Measurements from ENCODE around the gene TNFSF15.

TNFSF15 gene

DNA sequence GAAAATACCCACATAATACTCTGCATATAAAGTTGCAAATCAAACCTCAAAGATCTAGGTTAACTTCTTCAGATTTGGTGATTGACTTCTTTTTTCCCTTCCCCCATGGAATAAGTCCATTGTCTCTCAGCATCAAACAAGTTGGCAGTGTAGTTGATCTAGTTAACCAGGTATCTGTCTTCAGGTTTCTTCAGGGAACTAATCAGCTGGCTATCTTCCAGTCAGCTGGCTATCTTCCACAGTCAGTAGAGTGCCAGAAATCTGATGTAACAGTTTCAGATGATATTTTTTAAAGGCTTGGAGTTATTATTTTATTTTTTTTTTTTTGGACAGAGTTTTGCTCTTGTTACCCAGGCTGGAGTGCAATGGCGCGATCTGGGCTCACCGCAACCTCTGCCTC lies 16.8 kb downstream of the TNFSF15 start:
- DNase-seq (ENCODE audit: low read depth, low spot score) = no peak

DNA sequence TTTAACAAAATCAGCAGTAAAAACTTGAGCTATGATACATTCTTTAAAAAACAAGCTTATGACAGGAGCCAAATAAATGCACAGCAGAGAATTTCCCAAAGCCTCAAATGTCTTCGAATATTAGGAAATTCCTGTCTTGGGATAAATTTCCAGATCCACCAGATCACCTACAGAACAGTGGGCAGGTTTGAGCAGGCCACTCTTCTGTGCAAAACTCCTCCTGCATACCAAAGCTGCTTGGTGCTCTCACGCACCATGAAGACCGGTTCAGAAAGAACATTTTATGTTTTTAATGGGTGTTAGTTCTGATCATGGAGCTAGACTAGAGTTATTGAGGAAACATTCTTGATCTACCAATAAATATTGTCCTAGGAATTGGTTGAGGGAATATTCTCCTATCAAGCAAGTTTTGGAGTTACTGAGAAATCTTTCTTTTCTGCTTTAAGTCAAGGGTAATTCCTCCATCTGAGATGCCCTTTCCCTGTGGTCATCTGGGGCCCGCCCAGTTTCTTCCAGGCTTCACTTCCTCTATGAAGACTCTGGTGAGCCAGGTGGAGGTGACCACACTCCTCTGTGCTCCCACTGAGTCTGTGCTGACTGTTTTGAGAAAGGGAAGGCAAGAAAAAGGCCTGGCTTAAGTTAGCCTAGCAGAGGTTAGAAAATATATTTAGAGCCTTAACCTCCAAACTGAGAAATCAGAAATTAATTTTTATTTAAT lies 17.9 kb downstream of the TNFSF15 start:
- DNase-seq (ENCODE audit: low read depth, low spot score) = no peak

DNA sequence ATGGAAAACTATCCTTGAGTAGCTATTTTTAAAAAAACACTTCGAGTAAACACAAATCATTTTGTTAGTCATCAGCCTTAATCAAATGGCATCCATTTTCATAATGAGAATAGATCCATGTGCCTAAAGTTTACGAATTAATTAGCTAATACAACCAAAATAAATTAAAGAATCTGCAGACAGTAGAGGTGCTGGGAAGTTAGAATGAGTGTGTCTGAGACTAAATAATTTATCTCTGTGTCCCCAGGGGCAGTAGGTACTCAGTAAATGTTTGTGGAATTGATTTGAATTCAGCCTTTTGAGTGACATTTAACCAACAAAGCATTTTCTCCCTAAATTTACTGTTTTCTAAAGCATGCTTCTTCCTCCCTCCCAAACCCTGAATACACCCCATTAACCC lies 18.6 kb downstream of the TNFSF15 start:
- no peak for DNase-seq (ENCODE audit: low read depth, low spot score)

DNA sequence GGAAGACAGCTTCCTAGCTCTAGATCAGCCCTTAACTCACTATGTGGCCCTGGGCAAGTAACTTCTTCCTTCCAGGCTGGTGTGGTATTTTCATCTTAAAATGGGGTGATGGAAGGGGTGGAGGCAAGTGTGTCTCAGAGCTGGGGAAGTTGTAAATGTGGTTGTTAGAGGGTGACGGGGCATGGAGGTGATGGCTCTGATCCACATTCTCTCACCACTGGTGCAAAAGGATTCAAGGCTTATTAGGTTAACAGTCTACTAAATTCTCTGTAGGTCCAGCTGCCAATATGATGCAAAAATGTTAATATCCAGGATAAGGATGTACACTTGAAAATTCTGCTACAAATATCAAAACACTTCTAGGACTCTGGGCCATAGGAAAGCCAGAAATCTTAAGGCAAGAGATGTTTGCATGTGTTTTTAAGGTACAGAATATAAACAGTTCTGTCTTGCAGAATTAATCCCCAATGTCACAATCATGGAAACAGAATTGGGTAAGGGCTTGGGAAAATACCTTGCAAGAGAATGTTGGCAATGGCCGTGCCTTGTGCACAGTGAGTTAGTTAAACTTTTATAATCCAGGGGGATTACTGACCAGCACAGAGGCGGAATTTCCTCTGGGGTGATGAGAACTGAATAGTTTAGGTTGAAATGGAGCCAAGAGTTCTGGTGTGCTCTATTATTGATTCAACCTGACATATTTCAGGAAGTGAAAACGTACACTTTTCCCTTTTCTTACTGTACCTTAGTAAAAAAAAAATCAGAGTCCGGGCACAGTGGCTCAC lies 19.8 kb downstream of the TNFSF15 start:
- no peak for DNase-seq (ENCODE audit: low read depth, low spot score)

DNA sequence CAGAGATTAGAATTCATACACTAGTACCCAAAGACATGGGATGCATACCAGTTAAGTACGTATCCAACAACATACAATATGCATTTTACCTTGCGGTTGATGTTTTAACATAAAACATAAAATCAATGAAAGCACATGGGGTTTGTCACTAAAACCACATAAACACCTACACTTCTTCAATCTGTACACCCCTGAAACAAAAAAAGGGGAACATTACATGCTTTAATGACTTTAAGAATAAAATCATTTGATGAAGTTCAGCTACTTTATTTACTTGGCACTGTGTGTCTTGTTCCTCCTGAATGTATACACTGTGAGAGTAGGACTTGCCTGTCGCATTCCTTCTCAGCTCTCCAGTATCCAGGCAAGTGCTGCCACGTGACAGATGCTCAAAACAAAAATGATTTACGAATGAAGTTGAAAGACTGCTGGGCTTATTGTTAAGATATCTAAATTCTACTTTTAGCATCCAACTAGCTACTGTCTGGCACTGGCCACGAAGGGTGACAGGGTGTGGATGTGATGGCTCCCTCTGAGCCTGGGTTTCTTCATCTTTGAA lies 21.0 kb downstream of the TNFSF15 start:
- DNase-seq (ENCODE audit: low read depth, low spot score) = no peak

DNA sequence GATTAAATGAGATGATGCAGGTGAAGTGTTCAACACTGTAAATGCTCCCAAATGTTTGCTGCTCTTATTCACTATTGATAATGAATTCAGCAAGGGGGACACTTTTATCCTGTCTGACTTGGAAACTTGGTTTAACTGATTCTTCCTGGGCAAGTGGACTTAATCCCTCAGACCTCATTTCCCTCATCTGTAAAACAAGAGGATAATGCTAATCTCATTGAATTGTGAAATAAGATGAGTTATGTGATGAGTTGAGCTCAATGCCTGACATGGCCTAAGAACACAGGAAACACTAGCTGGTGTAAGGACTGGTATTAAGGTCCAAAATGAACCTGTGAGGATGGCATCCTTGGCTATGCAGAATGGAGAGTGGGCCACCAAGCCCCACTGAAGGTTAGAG lies 23.3 kb downstream of the TNFSF15 start:
- DNase-seq (ENCODE audit: low read depth, low spot score) = no peak

DNA sequence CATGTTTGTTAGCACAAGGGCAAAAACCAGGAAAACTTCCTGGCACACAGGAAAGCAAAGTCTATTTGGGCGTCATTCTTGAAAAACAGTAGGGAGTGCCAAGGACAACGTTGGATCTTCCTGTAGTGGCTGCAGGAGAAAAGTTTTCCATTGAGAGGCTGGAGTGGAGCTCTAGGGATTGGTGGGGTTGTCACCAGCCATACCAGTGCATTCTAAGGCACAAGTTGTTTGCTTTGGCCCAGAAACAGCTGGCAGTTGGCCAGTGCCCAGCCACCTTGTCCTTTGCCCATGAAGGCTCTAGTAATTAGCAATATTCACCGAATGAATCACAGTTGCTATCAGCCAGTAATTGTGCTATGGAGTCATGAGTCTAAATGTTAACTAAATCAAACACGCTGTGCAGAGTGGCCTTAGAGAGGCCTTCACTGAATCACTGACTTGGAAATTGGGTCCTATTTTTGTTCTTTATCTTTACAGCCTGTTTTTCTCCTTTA lies 26.4 kb downstream of the TNFSF15 start:
- no peak for DNase-seq (ENCODE audit: low read depth, low spot score)

DNA sequence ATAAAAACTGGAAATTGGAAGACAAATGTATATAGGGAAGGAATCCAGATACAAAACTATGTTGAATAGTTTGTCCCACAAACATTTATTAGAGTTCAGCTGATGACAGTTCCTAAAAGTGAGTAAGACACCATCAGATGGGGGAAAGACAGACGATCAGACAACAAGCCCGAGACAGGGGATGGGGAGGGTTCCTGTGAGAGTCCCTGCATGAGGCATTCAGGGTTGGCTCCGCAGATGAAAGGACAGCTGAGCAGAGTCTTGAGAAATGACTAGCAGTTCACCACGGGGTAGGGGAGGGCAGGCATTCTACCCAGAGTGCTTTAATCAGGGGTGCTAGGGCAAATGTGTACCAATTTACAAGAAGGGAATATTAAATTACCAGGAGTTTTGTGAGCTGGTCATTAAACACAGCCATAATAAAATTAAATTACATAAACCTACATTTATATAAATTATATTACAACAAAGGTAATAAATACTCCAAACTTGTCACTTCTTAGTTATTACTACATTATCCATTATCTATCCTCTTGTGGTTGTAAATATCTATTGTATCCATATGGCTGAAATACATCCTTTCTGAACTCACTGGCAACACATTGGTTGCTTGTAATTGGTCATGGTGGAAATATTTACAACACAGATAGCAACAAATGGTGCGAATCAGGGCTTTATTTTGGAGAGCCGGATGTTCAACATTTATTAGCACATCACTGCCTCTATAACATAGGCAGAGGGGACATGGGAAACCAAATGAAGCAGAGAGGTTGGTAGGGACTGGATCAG lies 27.8 kb downstream of the TNFSF15 start:
- DNase-seq (ENCODE audit: low read depth, low spot score) = no peak

DNA sequence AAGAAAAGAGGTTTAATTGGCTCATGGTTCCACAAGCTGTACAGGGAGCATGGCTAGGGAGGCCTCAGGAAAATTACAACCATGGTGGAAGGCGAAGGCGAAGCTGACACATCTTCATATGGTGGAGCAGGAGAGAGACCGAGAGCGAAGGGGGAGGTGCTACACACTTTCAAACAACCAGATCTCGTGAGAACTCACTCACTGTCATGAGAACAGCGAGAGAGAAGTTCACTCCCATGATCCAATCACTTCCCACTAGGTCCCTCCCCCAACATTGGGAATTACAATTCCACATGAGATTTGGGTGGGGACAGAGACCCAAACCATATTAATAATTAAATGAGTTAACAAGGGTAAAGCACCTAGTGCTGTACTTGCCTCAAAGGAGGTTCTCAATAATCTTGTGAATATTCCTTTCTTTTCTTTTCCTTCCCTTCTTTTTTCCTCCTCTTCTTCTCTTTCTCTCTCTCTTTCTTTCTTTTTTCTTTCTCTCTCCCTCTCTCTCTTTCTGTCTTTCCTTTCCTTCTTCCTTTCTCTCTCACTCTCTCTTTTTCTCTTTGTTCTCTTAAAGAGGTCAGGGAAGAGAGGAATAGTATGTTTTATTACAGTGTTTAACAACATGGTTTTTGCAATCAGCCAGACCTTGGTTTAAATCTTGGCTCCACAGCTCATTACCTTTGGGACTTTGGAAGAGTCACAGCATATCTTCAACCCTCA lies 29.0 kb downstream of the TNFSF15 start:
- DNase-seq (ENCODE audit: low read depth, low spot score) = no peak

DNA sequence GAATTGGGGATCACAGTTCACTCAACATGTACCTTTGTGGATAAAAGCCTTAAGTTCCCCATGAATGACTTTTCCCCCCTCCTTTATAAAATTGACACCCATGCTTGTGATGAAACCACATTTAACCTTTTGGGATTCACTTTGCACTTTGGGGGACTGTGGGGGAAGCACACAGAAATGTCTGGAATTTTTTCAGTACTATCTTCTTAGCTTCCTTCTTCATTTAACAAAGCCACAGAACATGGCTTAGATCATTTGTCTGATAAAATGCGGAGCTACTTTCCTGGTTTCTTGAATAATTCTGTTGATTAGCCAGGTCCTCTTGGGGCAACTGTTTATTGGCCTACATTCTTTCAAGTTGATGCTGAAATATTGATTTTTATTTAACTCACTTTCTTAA lies 29.9 kb downstream of the TNFSF15 start:
- no peak for DNase-seq (ENCODE audit: low read depth, low spot score)

DNA sequence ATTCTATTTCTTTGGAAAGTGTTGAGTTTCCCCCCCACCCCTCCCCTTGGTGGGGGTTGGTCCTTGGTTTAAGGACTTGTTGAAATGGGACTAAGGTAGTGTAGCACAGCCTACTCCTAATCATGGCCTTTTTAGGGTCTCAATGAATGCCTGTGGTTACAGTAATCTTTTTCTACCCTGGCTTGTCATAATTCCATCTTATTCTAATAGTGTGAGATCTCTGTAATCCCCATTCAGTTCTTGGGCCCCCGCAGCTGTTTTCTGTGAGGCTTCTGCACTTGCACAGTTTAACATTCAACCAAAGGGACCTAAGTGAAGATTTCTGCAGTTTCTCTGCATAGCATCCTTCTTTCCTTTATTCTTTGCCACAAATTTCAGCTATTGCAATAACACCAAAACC lies 30.7 kb downstream of the TNFSF15 start:
- DNase-seq (ENCODE audit: low read depth, low spot score) = no peak

DNA sequence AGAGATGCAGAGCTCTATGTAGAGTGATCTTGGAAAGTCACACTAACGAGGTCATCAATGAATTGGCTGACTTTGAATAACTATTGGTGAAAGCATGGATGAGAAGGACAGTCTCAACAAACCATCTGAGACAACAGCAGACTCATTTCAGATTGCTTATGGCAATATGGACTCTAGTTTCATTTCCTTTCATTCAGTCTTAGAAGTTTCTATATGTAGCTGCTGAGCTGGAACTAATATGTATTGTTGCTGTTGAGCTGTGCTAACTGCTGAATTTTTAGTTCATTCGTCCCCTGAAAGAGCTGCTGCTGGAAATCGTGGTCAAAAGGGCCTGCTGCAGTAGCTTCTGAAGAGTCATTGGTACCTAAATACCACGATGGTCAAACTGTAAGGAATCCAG lies 31.3 kb downstream of the TNFSF15 start:
- DNase-seq (ENCODE audit: low read depth, low spot score) = no peak

DNA sequence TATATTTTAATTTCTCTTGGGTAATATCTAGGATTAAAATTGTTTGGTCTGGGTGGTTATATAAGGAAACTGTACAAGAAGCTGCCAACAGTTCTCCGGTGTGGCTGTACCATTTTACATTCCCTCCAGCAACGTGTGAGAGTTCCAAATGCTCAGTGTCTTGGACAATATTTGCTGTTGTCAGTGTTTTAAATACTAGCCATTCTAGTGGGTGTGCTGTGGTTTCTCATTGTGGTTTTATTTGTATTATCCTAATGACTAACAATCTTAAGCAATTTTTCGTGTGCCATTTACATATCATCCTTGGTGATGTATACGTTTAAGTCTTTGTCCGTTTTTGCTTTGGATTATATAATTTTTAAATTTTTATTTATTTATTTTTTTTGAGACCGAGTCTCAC lies 34.0 kb downstream of the TNFSF15 start:
- no peak for DNase-seq (ENCODE audit: low read depth, low spot score)

DNA sequence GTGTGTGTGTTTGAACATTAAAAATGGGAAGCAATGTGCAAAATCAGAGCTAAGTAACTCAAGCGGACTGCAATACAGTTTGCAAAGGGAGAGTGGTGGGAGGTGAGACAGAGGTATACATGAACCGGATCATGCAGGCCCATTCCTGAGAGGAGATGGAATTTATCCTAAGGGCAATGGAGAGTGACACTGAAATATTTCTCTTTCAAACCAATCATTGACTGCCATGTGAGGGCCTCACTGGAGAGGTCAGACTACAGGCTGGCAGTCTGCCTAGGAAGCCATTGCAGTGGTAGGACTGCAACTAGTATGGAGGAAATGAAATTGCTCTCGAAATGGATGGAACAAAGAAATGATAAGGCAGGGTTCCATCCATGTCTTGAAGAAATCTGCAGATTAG lies 34.8 kb downstream of the TNFSF15 start:
- no peak for DNase-seq (ENCODE audit: low read depth, low spot score)

DNA sequence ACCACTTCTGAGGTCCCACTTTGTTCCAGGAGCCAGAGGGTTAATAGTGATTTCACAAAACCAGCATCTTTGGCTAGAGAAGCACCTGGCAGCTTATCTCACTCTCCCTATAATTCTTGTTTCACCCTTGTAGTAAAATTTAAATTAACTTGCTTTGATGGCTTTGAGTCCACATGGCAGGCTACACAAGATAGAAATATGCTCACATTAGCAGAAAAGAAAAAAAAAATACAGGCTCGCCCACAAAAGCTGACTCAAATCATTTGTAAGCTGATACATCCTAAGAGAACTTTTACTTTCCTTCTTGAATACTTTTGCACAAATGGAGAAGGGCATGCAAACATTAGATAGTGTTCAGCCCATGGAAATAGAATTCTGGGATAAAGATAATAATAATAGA lies 36.2 kb downstream of the TNFSF15 start:
- no peak for DNase-seq (ENCODE audit: low read depth, low spot score)

DNA sequence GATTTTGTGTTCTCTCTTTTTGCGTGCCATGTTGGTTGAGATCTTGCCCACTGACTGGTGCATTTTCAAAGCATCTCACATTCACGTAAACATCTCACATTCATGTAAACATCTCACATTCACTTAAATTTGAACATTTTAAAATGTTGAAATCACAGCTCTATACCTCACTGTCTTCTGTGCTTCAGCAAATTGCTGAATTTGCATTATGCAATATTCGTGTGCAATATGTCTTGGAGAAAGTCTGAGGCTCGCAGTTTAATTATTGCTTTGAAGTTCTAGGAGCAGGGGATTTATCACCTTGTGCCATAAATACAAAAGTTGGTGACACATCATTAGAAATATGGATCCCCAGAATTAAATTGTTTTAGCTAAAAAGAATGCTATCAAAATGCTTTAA lies 42.6 kb downstream of the TNFSF15 start:
- DNase-seq (ENCODE audit: low read depth, low spot score) = no peak

DNA sequence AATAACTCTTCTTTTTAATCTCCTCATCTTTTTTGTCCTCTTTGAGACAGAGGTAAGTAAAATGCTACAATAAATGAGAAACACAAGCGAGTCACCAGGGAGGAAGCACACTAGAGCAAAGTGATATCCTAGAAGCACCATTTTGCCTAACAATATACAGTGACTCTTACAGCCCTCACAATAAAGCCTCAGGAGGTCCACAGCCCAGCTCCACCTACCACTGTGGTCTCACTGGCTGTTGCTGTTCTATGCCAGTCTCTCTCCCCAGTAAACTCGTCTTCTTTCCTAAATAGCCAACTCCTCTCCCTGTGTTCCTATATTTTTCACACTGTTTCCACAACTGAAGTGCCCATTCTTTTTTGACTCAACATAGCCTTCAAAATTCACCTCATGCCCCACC lies 44.3 kb downstream of the TNFSF15 start:
- DNase-seq (ENCODE audit: low read depth, low spot score) = no peak

DNA sequence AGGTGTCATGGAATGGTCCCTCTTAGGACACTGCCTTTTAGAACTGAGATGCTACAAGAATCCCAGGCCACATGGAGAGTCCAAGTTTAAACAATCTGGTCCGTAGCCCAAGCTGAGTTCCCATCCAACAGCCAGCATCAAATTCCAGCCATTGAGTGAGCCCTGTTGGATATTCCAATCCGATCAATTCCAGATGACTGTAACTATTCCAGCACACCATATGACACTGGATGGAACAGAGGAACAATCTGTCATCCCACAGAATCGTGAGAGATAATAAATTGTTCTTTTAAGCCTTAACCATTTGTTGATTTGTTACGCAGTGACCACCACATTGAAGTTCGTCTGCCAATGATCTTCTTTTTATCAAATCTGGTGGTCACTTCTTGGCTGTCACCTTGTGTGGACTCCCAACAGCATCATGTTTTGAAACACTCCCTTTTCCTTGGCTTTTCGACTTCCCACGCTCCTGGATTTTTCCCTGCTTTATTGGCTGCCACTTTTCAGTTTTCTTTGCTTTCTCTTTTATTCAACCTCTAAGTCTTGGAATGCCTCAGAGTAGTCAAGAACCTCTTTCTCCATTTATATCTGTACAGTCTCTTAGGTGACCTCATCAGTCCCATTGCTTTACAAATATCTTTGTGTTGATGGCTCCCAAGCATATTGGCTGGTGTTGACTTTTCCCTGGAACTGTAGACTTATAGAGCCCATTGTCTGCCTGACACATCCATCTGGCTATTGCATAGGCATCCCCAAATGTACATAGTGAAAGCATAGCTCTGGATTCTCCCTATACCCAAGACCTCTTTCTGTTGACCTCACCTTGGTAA lies 46.1 kb downstream of the TNFSF15 start:
- no peak for DNase-seq (ENCODE audit: low read depth, low spot score)

DNA sequence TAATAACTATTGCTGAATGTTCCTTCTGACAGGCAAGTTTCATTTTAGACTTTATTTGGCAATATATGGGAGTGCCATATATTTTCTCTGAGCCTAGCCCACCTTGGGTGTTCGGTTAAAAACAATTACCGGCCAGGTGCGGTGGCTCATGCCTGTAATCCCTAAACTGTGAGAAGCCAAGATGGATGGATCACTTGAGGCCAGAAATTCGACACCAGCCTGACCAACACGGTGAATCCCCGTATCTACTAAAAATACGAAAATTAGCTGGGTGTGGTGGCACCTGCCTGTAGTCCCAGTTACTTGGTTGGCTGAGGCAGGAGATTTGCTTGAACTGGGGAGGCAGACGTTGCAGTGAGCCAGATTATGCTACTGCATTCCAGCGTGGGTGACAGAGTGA lies 47.9 kb downstream of the TNFSF15 start:
- DNase-seq (ENCODE audit: low read depth, low spot score) = no peak

DNA sequence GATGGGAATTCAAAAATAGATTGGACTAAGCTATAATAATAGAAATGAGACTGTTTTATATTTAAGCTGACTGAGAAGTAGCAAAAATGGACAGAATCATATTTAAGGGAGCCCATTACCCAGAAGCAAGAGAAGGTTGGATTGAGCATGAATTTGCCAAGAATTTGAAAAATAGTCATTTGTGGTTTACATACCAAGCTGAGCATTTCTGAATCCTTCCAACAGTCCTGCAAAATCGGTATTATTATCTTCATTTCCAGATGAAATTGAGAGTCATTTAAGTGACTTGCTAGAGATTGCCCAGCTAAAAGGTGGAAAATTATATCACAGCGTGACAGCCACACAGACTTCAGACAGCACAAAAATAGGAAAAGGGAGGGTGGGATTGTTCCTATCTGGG lies 48.4 kb downstream of the TNFSF15 start:
- DNase-seq (ENCODE audit: low read depth, low spot score) = no peak

DNA sequence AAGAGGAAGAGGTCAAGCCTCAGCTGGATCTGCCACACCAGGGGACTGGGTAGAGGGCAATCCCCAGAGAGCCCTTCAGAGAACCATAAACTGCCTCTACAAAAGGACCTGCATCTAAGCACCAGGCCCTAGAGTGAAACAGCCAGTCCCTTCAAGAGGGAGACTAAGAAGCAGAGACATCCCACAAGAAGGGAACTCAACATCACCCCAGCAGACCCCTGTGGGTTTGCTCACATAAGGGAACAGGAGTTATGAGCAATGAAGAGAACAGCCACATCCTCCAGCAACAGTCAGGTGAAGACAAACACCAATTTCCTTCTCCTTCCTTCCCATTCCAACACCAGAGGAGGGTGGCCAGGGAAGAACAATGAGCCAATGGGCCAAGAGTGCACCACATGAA lies 48.9 kb downstream of the TNFSF15 start:
- no peak for DNase-seq (ENCODE audit: low read depth, low spot score)
